Gastroesophageal sphincter (tissue), 3 donors: ENCODE measurements around the gene DIRAS1.

Source experiments
- CTCF ChIP-seq, 4 experiments: fragments of 200-600 bp in 2 of 4; fragments of 450-650 bp in 2 of 4; sonication (generic) in 1 of 4; IDR thresholded peaks; one replicate each; pipeline ENCODE4 v1.5.1; 2017 to 2019; ENCODE audit warnings: antibody characterized with exemption in 4 of 4, mild to moderate bottlenecking in 2 of 4, moderate library complexity in 2 of 4
- EP300 ChIP-seq: sonication (generic); formaldehyde crosslinking; IDR thresholded peaks from one replicate; pipeline ENCODE4 v1.6.1; 2017; ENCODE audit warnings: antibody characterized with exemption, mild to moderate bottlenecking
- POLR2A ChIP-seq, 2 donors: fragments of 450-650 bp; IDR thresholded peaks; one replicate each; pipeline ENCODE4 v1.6.1; 2017; ENCODE audit warnings: antibody characterized with exemption in 2 of 2, mild to moderate bottlenecking in 2 of 2, moderate library complexity in 1 of 2

GRCh38 chr19:2764945-2765344 lies 43.8 kb upstream of the DIRAS1 start:
- TF ChIP-seq POLR2A (IDR thresholded peaks at IDR 0.05) (no peak), CTCF (IDR thresholded peaks at IDR 0.05) (no peak), EP300 (no peak)
